ENCODE measurements around the gene AP1AR. TPM values are rescaled to one million over a fixed set of nuclear protein-coding genes. Genes with fewer than 3 reads are reported as not detected.

Gene AP1AR
- total RNA-seq, 1 donor from 2014 or later: 15.7 TPM

DNA sequence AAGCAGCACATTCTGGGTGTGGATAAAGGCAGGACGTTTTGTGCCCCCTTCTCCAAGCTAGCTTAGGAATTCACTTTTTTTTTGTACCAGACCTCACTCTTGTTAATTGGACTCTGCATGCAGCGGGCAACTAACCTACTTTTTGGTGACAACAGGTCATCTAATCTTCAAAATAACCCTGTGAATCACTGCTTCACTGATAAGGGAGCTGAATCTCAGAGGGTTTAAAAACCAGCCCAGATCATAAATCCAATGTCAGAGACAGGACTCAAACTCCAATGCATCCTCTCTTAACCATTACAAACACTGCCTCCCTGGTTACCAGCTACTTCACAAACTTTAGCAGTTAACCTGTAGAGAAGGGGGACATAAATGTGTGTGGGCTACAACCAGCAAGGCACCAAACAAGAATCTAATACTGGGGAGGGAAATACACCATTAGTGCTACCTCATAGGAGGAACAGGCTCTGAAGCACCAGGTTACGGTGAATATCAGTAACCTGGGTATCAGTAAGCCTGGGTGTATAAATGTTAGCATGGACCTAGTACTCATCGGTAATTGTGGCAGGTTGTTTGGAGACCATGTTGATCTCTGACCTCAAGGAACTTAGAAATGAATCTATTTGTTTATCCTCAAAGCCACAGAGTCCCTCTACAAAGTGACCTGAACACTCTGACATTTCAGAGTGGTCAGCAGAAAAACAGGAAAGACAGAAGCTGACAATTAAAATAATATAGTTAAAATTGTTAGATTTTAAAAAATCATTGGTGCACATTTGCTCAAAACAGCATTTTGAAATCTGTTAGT, 51.5 kb downstream of the AP1AR start:
- Mint-ChIP-seq H3K36me3 (ENCODE audit: low read depth, unreplicated experiment) (peaks cover 20% of the 10 kb centered on the region), H3K27ac (ENCODE audit: unreplicated experiment) (no peak overlapping the region), H3K9me3 (ENCODE audit: unreplicated experiment) (no peaks in the 10 kb centered on the region), H3K4me1 (ENCODE audit: unreplicated experiment) (peaks cover 10% of the 10 kb centered on the region), H3K27me3 (ENCODE audit: unreplicated experiment) (peaks cover 3% of the 10 kb centered on the region), H3K4me3 (ENCODE audit: unreplicated experiment) (no peak overlapping the region)
- DNase-seq (ENCODE audit: low spot score): no peak
- TF ChIP-seq, protein P1, sequence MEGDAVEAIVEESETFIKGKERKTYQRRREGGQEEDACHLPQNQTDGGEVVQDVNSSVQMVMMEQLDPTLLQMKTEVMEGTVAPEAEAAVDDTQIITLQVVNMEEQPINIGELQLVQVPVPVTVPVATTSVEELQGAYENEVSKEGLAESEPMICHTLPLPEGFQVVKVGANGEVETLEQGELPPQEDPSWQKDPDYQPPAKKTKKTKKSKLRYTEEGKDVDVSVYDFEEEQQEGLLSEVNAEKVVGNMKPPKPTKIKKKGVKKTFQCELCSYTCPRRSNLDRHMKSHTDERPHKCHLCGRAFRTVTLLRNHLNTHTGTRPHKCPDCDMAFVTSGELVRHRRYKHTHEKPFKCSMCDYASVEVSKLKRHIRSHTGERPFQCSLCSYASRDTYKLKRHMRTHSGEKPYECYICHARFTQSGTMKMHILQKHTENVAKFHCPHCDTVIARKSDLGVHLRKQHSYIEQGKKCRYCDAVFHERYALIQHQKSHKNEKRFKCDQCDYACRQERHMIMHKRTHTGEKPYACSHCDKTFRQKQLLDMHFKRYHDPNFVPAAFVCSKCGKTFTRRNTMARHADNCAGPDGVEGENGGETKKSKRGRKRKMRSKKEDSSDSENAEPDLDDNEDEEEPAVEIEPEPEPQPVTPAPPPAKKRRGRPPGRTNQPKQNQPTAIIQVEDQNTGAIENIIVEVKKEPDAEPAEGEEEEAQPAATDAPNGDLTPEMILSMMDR (IDR thresholded peaks at IDR 0.05; ENCODE audit: unreplicated experiment): no peak

DNA sequence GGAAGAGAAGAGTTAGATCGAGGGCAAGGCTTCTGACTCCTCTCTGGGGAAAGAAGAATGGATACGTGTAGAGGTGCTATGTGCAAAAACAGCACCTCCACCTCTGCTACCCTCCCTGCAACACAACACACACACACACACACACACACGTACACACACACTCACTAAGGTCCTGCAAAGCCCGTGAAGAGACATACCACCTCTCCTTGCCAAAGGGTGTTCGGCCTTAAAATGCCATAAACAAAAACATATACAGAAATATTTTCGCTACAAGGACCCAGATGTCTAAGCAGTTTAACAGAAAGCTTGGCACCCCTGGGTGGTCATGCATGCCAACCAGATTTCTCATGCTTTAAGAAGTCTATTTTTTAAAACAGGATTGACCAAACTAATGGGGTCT, 52.6 kb downstream of the AP1AR start:
- Mint-ChIP-seq H3K27ac (ENCODE audit: unreplicated experiment) (peak overlapping the region; percentile 74), H3K27me3 (ENCODE audit: unreplicated experiment) (peaks cover 3% of the 10 kb centered on the region), H3K9me3 (ENCODE audit: unreplicated experiment) (no peaks in the 10 kb centered on the region), H3K4me1 (ENCODE audit: unreplicated experiment) (peaks cover 10% of the 10 kb centered on the region), H3K36me3 (ENCODE audit: low read depth, unreplicated experiment) (peaks cover 20% of the 10 kb centered on the region), H3K4me3 (ENCODE audit: unreplicated experiment) (peak overlapping the region; percentile 83)
- no peak for DNase-seq (ENCODE audit: low spot score)
- TF ChIP-seq, protein P1 (IDR thresholded peaks at IDR 0.05; ENCODE audit: unreplicated experiment): no peak

DNA sequence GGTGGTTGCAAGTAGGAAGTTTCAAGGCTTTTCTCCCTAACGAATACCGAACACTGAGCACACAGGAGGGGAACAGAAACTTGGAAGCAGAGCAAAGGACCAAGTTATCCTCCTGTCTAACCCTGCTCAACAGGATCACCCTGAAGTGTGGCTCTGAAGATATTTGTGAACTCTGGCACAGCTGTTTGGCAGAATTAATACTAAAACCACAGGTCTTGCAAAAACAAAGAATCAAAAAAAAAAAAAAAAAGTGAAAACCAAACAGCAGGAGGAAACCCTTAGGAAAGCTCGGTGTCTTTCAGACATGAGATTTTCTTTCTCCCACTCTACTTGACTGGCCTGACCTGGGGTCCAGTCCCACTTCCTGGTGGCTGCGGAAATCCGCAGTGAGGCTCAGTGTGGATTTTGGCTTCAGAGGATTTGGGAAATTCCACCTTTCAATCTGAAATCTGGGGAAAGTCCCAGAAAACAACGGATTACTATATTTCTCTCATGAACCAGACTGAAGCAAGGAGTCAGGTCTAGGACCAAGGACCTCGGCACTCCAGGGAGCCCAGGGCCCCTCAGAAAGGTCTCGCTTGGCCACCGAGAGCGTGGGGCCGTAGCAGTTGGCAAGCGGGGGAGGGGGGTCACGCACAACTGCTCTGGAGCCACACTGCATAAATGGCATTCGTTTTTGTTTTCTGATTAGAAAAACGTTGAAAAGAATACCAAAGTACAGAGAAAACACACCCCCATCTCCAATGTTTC, 53.2 kb downstream of the AP1AR start:
- H3K27me3 Mint-ChIP-seq (ENCODE audit: unreplicated experiment): peaks cover 3% of the 10 kb centered on the region
- DNase-seq (ENCODE audit: low spot score): no peak
- no peaks in the 10 kb centered on the region for H3K9me3 Mint-ChIP-seq (ENCODE audit: unreplicated experiment)
- peak overlapping the region; percentile 74 for H3K27ac Mint-ChIP-seq (ENCODE audit: unreplicated experiment)
- H3K4me3 Mint-ChIP-seq (ENCODE audit: unreplicated experiment): peak overlapping the region; percentile 93
- TF ChIP-seq, protein P1 (IDR thresholded peaks at IDR 0.05; ENCODE audit: unreplicated experiment): no peak
- peaks cover 20% of the 10 kb centered on the region for H3K36me3 Mint-ChIP-seq (ENCODE audit: low read depth, unreplicated experiment)
- H3K4me1 Mint-ChIP-seq (ENCODE audit: unreplicated experiment): peaks cover 10% of the 10 kb centered on the region

DNA sequence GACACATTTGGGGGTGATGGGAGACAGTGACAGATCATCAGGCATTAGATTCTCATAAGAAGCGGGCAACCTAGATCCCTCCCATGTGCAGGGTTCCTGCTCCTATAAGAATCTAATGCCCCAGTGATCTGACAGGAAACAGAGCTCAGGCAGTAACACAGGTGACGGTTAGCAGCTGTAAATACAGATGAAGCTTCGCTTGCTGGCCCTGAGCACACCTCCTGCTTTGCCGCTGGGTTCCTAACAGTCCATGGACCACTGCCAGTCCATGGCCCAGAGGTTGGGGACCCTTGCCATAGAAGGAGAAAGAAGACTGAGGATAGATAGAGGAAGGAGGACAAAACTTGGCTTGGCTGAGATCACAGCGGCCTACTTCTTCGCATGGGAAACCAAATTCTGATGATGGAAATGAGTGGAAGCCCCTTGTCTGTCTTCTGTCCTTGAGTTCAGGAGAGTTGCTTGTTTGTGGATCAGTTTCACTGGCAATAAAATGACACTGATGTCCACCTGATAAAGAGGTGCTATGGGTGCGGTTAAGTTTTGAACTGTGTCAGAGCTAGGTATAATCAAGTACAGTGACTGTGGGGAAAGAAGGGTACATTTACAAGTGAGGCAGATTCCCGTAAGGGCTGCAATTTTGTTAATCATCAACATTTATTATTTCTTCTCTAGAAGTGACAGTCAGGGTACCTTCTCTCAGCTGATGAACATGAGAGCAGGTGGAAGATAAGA, 55.8 kb downstream of the AP1AR start:
- DNase-seq (ENCODE audit: low spot score): no peak
- peaks cover 5% of the 10 kb centered on the region for H3K27me3 Mint-ChIP-seq (ENCODE audit: unreplicated experiment)
- TF ChIP-seq, protein P1 (IDR thresholded peaks at IDR 0.05; ENCODE audit: unreplicated experiment): no peak
- no peak overlapping the region for H3K27ac Mint-ChIP-seq (ENCODE audit: unreplicated experiment)
- H3K4me1 Mint-ChIP-seq (ENCODE audit: unreplicated experiment): peaks cover 10% of the 10 kb centered on the region
- no peak overlapping the region for H3K4me3 Mint-ChIP-seq (ENCODE audit: unreplicated experiment)
- no peaks in the 10 kb centered on the region for H3K9me3 Mint-ChIP-seq (ENCODE audit: unreplicated experiment)
- H3K36me3 Mint-ChIP-seq (ENCODE audit: low read depth, unreplicated experiment): peaks cover 7% of the 10 kb centered on the region

Measured in endothelial cell (in vitro differentiated cells).